Neural progenitor cell (in vitro differentiated cells): ENCODE measurements around the gene CPT1A.

Experiments used
- EZH2 ChIP-seq: fragments of 200-600 bp; sonication (generic); IDR thresholded peaks from 2 replicates; pipeline ENCODE4 v1.6.1; 2017; ENCODE audit warnings: antibody characterized with exemption, mild to moderate bottlenecking, moderate library complexity
- EZH2phosphoT487 ChIP-seq: fragments of 200-600 bp; sonication (generic); IDR thresholded peaks from 2 replicates; pipeline ENCODE4 v1.6.1; 2017; ENCODE audit warnings: antibody characterized with exemption
- TF ChIP-seq, protein P1 (sequence below): fragments of 200-600 bp; sonication (generic); IDR thresholded peaks from 2 replicates; pipeline ENCODE4 v1.5.1; 2017; ENCODE audit warnings: antibody characterized with exemption, mild to moderate bottlenecking

DNA sequence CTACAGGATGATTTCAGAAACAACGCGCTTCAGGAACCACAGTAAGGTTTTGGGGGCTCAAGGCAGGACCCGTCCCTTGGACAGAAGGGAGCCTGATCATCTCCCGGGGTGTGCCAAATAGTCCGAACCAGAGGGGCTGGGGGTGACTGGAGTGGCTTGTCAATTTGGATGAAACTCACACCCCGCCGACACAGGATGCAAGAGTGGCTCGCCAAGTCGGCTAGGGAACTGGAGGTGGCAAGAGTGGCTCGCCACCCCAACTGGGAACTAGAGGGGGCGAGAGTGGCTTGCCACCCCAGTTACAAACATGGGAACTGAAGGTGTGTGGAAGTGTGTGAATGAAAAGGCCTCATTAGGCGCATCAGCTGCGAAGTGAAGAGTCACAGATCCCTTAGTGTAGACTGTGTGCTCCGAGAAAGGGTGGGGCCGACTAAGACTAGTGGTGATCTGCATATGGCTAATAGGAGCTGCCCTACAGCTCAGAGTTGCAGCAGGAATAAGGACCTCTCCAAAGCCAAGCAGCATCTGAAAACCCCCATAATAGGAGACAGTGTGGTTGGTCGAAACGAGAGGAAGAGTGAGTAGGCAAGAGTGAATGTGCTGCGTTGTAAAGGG, 26.6 kb upstream of the CPT1A start:
- TF ChIP-seq, protein P1, sequence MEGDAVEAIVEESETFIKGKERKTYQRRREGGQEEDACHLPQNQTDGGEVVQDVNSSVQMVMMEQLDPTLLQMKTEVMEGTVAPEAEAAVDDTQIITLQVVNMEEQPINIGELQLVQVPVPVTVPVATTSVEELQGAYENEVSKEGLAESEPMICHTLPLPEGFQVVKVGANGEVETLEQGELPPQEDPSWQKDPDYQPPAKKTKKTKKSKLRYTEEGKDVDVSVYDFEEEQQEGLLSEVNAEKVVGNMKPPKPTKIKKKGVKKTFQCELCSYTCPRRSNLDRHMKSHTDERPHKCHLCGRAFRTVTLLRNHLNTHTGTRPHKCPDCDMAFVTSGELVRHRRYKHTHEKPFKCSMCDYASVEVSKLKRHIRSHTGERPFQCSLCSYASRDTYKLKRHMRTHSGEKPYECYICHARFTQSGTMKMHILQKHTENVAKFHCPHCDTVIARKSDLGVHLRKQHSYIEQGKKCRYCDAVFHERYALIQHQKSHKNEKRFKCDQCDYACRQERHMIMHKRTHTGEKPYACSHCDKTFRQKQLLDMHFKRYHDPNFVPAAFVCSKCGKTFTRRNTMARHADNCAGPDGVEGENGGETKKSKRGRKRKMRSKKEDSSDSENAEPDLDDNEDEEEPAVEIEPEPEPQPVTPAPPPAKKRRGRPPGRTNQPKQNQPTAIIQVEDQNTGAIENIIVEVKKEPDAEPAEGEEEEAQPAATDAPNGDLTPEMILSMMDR: no peak
- TF ChIP-seq EZH2 (no peak), EZH2phosphoT487 (no peak)
